Left lung (tissue), 10 donors: ENCODE data around the gene E2F3. TPM values are rescaled to one million over a fixed set of nuclear protein-coding genes. Genes with fewer than 3 reads are reported as not detected.

Source experiments
- ATAC-seq: fragments of 200-7000 bp; cut with Tn5 transposase; one replicate; pipeline ENCODE4 v1.9.1; 2020; ENCODE audit warnings: moderate library complexity
- DNase-seq, 4 donors: peaks; one replicate each; pipeline ENCODE4 v3.0.0-alpha.2; 2013 to 2020
- H3K27ac ChIP-seq, 2 donors: fragments of 200-600 bp; sonication (generic) in 1 of 2; one replicate each; pipeline versions ENCODE4 v1.5.0 to v1.8.0; 2020 to 2021
- H3K27me3 ChIP-seq, 2 donors: fragments of 200-600 bp; sonication (generic) in 1 of 2; one replicate each; pipeline versions ENCODE4 v1.5.0 to v1.8.0; 2020 to 2021
- H3K36me3 ChIP-seq, 2 donors: fragments of 200-600 bp; sonication (generic) in 1 of 2; one replicate each; pipeline versions ENCODE4 v1.5.0 to v1.8.0; 2020 to 2021
- H3K4me1 ChIP-seq, 2 donors: fragments of 200-600 bp; one replicate each; pipeline ENCODE4 v1.8.0; 2021
- H3K4me3 ChIP-seq, 2 donors: fragments of 200-600 bp; sonication (generic) in 1 of 2; one replicate each; pipeline versions ENCODE4 v1.5.0 to v1.8.0; 2020 to 2021; ENCODE audit warnings: mild to moderate bottlenecking in 1 of 2
- H3K9me3 ChIP-seq, 2 donors: fragments of 200-600 bp; sonication (generic) in 1 of 2; one replicate each; pipeline versions ENCODE4 v1.5.0 to v1.8.0; 2020 to 2021
- CTCF ChIP-seq, 2 donors: fragments of 200-600 bp; sonication (generic) in 1 of 2; IDR thresholded peaks; one replicate each; pipeline versions ENCODE4 v1.5.0 to v1.8.0; 2021; ENCODE audit warnings: antibody characterized with exemption in 2 of 2
- intact Hi-C, 2 donors: fragments of 100-400 bp; cut with DNase I; formaldehyde crosslinking; loops; one replicate each; pipeline versions ENCODE4 v1.11.2 to v1.14.2; 2022
- polyA plus RNA-seq, 6 donors: library from polyadenylated mRNA; unstranded; fragments of 120-200 nt; gene quantifications; one replicate each; pipeline ENCODE4 v1.2.1, GENCODE V29; 2013; ENCODE audit not compliant: insufficient read length in 6 of 6
- total RNA-seq, 2 donors: library from RNA; stranded (reverse); fragmentation: NEBNext Ultra II Directional; extraction: Animal tissue kit (Norgen Biotek cat#: 25700); gene quantifications; one replicate each; pipeline ENCODE4 v1.2.1, GENCODE V29; 2021
- donor health status: DM: no; HTN: yes; CAD: no.
- donor health status: DM: no; HTN: no; CAD: no.

E2F3 gene
- total and polyA plus RNA-seq, 8 donors = 11.4 to 18.6 (median 15.1) TPM

GRCh38 chr6:20533746-20534294 lies 132.1 kb downstream of the E2F3 start:
- H3K27me3 ChIP-seq = no peaks in the 10 kb centered on the region
- peaks cover 0 to 8% of the 10 kb centered on the region in 2 donors for H3K36me3 ChIP-seq
- peak overlapping the region; percentile 81 to 83 for H3K27ac ChIP-seq
- H3K9me3 ChIP-seq = no peaks in the 10 kb centered on the region
- ATAC-seq (no peak), DNase-seq (no peak)
- TF ChIP-seq CTCF (IDR thresholded peaks at IDR 0.05) = no peak
- H3K4me1 ChIP-seq = peaks cover under 1 to 19% of the 10 kb centered on the region in 2 donors
- intact Hi-C loops = no loop called here
- H3K4me3 ChIP-seq = peak overlapping the region; percentile 66 to 78

- no peak for TF ChIP-seq CTCF (IDR thresholded peaks at IDR 0.05)
- intact Hi-C loops = no loop called here
- ATAC-seq (peak; percentile 94), DNase-seq (peak; percentile 85 to 93 (median 88))
- H3K4me3 ChIP-seq = peak within 1 kb of the TSS; percentile 66 to 78
- no peaks in the 10 kb centered on the region for H3K27me3 ChIP-seq
- H3K4me1 ChIP-seq = peaks cover 0 to 19% of the 10 kb centered on the region in 2 donors
- no peaks in the 10 kb centered on the region for H3K9me3 ChIP-seq
- H3K36me3 ChIP-seq = peaks cover 0 to 8% of the 10 kb centered on the region in 2 donors
- peak within 1 kb of the TSS; percentile 81 to 83 for H3K27ac ChIP-seq
Measured at GRCh38 chr6:20534295-20535262, 132.9 kb downstream of the E2F3 start, which contains the start of gene CDKAL1. Gene CDKAL1, plus strand, starts transcription at chr6:20534457. Its CDS starts 11,894 bp downstream, at chr6:20546351.

- ATAC-seq = no peak
- intact Hi-C loops = no loop called here
Measured at GRCh38 chr6:20538131-20538662, 136.5 kb downstream of the E2F3 start.

GRCh38 chr6:20538907-20539306 lies 137.2 kb downstream of the E2F3 start:
- peaks cover 0 to 8% of the 10 kb centered on the region in 2 donors for H3K36me3 ChIP-seq
- H3K27me3 ChIP-seq = no peaks in the 10 kb centered on the region
- H3K9me3 ChIP-seq = no peaks in the 10 kb centered on the region
- no peak for ATAC-seq
- H3K4me1 ChIP-seq = peaks cover 0 to 14% of the 10 kb centered on the region in 2 donors
- TF ChIP-seq CTCF (IDR thresholded peaks at IDR 0.05) = no peak
- no peak overlapping the region for H3K27ac ChIP-seq
- intact Hi-C loops = no loop called here
- DNase-seq = no peak
- H3K4me3 ChIP-seq = no peak overlapping the region

More at GRCh38 chr6:20538131-20538662, 136.5 kb downstream of the E2F3 start:
- no peaks in the 10 kb centered on the region for H3K27me3 ChIP-seq
- no peak overlapping the region for H3K4me3 ChIP-seq
- H3K36me3 ChIP-seq = peaks cover 0 to 8% of the 10 kb centered on the region in 2 donors
- no peak for DNase-seq
- TF ChIP-seq CTCF (IDR thresholded peaks at IDR 0.05) = no peak
- no peaks in the 10 kb centered on the region for H3K9me3 ChIP-seq
- H3K4me1 ChIP-seq = peaks cover 0 to 19% of the 10 kb centered on the region in 2 donors
- no peak overlapping the region for H3K27ac ChIP-seq

GRCh38 chr6:20539387-20539786 lies 137.7 kb downstream of the E2F3 start:
- H3K27me3 ChIP-seq = no peaks in the 10 kb centered on the region
- H3K36me3 ChIP-seq = peaks cover 0 to 8% of the 10 kb centered on the region in 2 donors
- peaks cover 0 to 14% of the 10 kb centered on the region in 2 donors for H3K4me1 ChIP-seq
- no peak overlapping the region for H3K27ac ChIP-seq
- intact Hi-C loops = no loop called here
- no peak for TF ChIP-seq CTCF (IDR thresholded peaks at IDR 0.05)
- no peak for DNase-seq
- no peaks in the 10 kb centered on the region for H3K9me3 ChIP-seq
- H3K4me3 ChIP-seq = no peak overlapping the region
- peak; percentile 84 for ATAC-seq
